Natural killer cell treated with Interleukin-12 subunit alpha and Interleukin-12 subunit beta and Interleukin-15 and Interleukin-18, amount 100 ng/mL, for 72 hours (primary cell): ENCODE results near the gene CPEB4. TPM values are rescaled to one million over a fixed set of nuclear protein-coding genes. Genes with fewer than 3 reads are reported as not detected.

ENCODE experiments used
- ATAC-seq, 2 donors: fragments of 150-1000 bp; cut with Tn5 transposase in 1 of 2; sonication (Bioruptor Pico), chemical (Tn5 transposase) in 1 of 2; 2 replicates each; pipeline ENCODE4 v1.10.0; 2021
- DNase-seq: peaks from one replicate; pipeline ENCODE4 v3.0.0; 2022; ENCODE audit warnings: low spot score
- H3K27ac Mint-ChIP-seq, 2 donors: 1 replicate in 1 of 2; 2 replicates in 1 of 2; pipeline ENCODE4 v1.8.0; 2022; ENCODE audit warnings: mixed read lengths in 2 of 2, mild to moderate bottlenecking in 1 of 2, moderate library complexity in 1 of 2
- H3K27me3 Mint-ChIP-seq, 2 donors: 1 replicate in 1 of 2; 2 replicates in 1 of 2; pipeline ENCODE4 v1.8.0; 2022; ENCODE audit warnings: mixed read lengths in 2 of 2
- H3K36me3 Mint-ChIP-seq: one replicate; pipeline ENCODE4 v1.8.0; 2022; ENCODE audit warnings: mixed read lengths
- H3K4me1 Mint-ChIP-seq, 2 donors: 1 replicate in 1 of 2; 2 replicates in 1 of 2; pipeline ENCODE4 v1.8.0; 2022; ENCODE audit warnings: low read depth in 2 of 2, mixed read lengths in 2 of 2, mild to moderate bottlenecking in 1 of 2
- H3K4me3 Mint-ChIP-seq: one replicate; pipeline ENCODE4 v1.8.0; 2022; ENCODE audit warnings: mixed read lengths
- H3K9me3 Mint-ChIP-seq: 2 replicates; pipeline ENCODE4 v1.8.0; 2022; ENCODE audit warnings: mixed read lengths
- total RNA-seq, 2 donors: library from RNA; stranded (reverse); gene quantifications; one replicate each; pipeline ENCODE4 v1.2.3, GENCODE V29; 2022

The CPEB4 gene
- total RNA-seq, 2 donors from 2014 or later: 29.9 to 45.6 TPM

DNA sequence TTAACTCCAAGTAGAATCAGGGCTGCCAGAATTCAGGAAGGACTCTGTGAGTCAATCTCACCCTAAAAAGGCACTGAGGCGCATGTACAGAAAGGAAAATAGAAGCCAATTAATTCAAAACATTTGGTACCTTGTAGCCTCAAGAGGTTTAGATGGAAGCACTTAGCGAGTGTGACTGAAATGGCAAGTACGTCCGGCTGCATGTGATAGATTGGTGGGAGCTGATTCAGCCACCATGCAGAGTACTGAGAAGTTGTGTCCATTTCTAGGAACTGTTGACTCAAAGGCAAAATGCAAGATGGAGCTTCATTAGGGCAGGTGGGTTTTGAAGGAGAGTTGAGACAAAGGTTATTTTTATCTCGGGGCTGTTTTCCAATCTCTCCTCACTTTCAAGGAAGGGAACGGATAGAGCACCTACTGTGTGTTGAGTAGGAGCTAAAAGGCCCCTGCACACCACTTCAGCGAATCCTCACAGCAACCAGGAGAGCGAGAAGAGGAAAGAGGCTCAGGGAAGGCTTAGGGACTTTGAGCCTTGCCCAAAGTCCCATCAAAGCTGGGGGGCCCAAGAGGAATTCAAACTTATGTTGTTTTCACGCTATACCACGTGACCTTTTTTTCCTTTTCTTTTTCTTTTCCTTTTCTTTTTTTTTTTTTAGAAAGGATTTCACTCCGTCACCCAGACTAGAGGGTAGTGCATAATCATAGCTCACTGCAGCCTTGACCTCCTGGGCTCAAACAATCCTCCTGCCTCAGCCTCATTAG, 34.6 kb upstream of the CPEB4 start:
- Mint-ChIP-seq H3K9me3 (peaks cover 2% of the 10 kb centered on the region), H3K27me3 (peaks cover 21 to 23% of the 10 kb centered on the region in 2 donors), H3K27ac (no peak overlapping the region), H3K4me1 (peaks cover 0 to 6% of the 10 kb centered on the region in 2 donors), H3K36me3 (peaks cover 4% of the 10 kb centered on the region), H3K4me3 (no peak overlapping the region)
- DNase-seq: no peak
- ATAC-seq: peak in 1 of 2 donors; percentile 59

DNA sequence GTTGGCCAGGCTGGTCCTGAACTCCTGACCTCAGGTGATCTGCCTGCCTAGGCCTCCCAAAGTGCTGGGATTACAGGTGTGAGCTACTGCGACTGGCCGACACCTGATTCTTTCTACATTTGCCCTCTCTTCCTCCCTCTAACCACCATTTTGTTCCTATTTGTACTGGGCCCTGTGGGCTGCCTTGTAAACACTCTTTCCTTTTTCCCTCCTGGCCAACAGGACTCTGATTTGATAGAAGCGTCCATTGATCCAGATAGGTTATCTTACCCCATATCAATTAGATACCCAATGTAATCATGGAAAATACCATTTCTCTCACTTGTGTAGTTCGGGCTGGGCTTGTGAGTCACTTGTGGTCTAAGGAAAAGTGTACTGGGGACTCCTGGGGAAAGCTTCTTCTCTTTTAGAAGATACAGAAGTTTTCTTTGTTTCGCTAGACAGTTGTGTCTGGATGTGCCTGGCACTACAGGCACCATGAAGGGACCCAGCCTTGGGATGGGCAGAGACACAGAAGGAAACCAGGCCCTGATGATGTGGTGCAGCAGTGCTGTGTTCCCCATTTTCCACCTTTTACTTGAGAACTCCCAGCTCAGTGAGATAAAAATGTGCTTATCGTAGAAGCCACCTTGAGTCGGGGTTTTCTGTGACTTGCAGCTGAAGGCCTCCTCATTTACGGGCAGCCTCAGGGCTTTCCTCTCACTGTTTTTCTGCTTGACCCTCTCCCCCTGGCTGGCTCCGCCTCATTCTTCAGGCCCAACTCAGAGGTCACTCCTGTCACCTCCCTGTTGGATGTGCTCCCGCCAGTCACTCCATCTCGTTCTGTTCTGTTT, 32.8 kb upstream of the CPEB4 start:
- H3K27ac Mint-ChIP-seq: peak overlapping the region in 1 of 2 donors; percentile 20
- no peaks in the 10 kb centered on the region for H3K9me3 Mint-ChIP-seq
- no peak overlapping the region for H3K4me3 Mint-ChIP-seq
- DNase-seq (no peak), ATAC-seq (no peak)
- no peaks in the 10 kb centered on the region for H3K36me3 Mint-ChIP-seq
- H3K27me3 Mint-ChIP-seq: peaks cover 16 to 23% of the 10 kb centered on the region in 2 donors
- peaks cover 0 to 6% of the 10 kb centered on the region in 2 donors for H3K4me1 Mint-ChIP-seq

DNA sequence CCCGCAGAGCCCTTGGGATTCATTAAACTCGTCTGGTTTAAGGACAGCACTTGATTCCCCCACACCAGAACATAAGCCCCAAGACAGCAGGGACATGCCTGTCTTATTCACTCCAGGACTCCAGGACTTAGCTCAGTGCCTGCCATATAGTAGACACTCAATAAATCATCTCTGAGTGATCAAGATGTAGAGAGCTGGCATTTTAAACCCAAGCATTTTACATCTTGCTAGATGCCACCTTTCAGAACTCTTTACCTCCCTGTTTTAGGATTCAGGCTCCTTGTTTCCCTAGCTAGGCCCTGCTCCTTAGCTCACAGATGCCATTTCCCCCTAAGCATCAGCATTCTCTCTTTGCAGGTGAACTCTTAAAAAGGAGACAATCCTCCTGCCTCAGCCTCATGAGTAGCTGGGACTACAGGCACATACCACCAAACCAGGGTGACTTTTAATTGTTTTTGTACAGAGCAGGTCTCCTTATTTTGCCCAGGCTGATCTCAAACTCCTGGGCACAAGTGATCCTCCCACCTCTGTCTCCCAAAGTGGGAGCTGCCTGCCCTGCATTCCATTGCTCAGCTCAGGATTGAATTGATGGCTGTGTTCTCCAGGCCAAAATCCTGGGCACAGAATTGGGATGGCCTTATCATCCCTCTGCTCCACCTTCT, 32.0 kb upstream of the CPEB4 start:
- H3K27me3 Mint-ChIP-seq: peaks cover 12 to 20% of the 10 kb centered on the region in 2 donors
- H3K36me3 Mint-ChIP-seq: no peaks in the 10 kb centered on the region
- no peak overlapping the region for H3K4me3 Mint-ChIP-seq
- H3K9me3 Mint-ChIP-seq: no peaks in the 10 kb centered on the region
- ATAC-seq (no peak), DNase-seq (no peak)
- H3K27ac Mint-ChIP-seq: no peak overlapping the region
- peaks cover 0 to 6% of the 10 kb centered on the region in 2 donors for H3K4me1 Mint-ChIP-seq

DNA sequence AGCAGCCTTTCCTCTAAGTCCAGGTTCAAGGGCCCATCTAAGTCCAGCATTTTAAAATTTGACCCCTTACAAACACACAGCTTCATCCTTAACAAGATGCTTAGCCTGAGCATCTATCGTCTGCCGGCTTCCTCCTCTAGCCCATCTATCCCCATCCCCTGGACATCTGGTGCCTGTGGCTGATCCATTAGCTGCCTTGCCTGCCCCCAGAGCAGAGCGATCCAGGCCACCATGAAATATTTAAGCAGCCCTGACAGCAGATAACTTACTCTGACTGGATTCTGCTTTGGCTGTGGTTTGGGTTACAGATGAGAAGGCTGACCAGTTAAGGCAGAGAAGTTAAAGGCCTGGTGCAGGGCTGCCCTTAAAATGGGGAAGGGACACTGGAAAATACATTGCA, 30.9 kb upstream of the CPEB4 start:
- Mint-ChIP-seq H3K36me3 (no peaks in the 10 kb centered on the region), H3K27ac (no peak overlapping the region), H3K9me3 (no peaks in the 10 kb centered on the region), H3K4me3 (no peak overlapping the region), H3K27me3 (peaks cover 6 to 15% of the 10 kb centered on the region in 2 donors), H3K4me1 (peaks cover 0 to 6% of the 10 kb centered on the region in 2 donors)
- DNase-seq: no peak
- no peak for ATAC-seq

DNA sequence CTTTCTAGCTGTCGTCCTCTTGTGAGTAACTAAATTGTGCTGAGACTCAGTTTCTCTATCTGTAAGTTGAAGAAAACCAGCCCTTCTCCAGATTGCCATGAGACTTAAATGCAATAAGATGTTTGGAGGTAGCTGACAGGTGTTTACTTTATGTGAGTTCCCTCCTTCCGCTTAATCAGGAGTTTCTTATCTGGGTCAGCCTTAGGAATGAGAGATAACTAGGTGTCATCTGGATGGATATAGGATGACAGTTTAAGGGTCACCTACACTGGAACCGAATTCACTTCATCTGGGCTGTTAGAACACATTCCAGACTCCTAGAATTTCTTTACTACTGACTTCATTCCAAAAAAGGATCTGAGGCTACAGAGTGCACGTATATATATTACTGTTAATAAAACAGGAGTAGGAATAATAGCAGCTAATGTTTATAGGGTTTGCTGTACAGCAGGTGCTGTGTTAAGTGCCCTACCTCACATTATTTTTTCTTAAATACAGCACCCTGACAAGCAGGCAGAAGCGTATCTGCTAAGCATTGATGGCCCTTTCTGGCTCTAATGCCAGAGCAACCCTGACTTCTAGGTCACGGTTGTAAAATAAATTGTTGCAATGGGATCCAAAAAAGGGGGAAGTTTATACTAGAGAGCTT, 30.0 kb upstream of the CPEB4 start:
- ATAC-seq (no peak), DNase-seq (no peak)
- Mint-ChIP-seq H3K4me3 (no peak overlapping the region), H3K9me3 (no peaks in the 10 kb centered on the region), H3K27me3 (peaks cover 7 to 9% of the 10 kb centered on the region in 2 donors), H3K36me3 (no peaks in the 10 kb centered on the region), H3K4me1 (peaks cover 0 to 6% of the 10 kb centered on the region in 2 donors), H3K27ac (no peak overlapping the region)

DNA sequence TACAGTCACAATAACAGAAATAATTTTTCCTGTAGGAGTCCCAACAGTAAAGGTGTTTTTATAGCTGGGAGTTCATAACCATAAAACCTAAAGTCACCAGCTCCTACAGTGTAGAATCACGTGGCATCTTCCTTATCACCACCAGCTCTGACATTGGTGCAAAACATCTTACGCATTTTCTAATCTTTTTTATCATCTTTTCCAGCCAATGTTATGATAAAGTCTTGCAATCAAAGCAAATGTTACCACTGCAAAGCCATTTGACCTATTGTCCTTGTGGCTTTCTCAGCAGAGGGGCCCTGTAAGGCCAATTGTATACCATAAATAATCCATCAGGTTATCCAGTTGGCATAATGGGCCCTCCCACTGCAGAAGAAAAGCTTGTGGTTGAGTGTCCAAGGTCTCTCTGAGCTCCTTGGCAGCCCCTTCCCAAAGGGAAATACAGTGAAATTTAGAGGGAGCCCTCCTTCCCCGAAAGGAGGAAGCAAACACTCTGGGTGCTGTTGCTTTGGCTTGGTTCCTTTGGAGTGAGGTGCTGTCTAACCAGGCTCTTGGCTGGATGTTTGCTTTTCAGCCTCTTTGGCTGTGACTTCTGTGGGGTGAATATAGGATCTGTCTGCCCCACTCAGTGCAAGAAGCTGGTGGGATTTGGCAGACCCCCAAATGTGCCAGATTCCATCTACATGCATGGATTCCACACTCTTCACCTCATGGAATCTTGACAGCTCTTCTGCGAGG, 29.3 kb upstream of the CPEB4 start:
- H3K9me3 Mint-ChIP-seq: no peaks in the 10 kb centered on the region
- H3K27me3 Mint-ChIP-seq: peaks cover 6 to 14% of the 10 kb centered on the region in 2 donors
- H3K36me3 Mint-ChIP-seq: no peaks in the 10 kb centered on the region
- H3K4me3 Mint-ChIP-seq: no peak overlapping the region
- ATAC-seq (no peak), DNase-seq (no peak)
- H3K4me1 Mint-ChIP-seq: peaks cover 0 to 3% of the 10 kb centered on the region in 2 donors
- H3K27ac Mint-ChIP-seq: no peak overlapping the region

DNA sequence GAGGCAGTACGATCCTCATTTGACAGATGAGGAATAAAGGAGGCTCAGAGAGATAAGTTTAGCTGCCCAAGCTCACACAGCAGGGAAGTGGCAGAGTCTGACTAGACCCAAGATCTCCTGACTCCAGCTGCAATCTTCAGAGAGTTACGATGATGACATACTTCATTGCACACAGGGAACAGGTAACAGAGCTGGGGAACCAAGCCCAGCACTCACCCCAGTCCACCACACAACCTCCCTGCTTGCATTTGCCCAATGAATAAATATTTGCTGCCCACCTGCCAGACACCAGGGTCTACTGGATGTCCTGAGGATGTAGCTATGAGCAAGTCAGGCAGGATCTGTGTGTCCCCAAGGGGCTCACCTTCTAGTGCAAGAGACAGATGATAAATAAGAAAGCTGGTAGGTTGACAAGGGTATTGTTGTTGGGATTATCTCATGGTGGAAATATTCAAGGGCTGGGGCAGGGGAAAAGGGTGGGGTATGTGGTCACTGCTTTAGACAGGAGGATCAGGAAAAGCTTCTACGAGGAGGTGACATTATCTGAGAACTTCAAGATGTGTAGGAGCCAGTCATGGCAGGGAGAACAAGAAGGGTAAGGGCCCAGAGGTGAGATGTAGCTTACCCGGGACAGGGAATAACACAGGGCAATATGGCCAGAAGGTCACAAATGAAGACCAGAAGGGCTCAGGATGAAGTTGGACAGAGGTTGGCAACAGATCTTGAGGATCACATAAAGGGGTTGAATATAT, 28.6 kb upstream of the CPEB4 start:
- Mint-ChIP-seq H3K9me3 (no peaks in the 10 kb centered on the region), H3K27ac (no peak overlapping the region), H3K4me1 (peaks cover 0 to 3% of the 10 kb centered on the region in 2 donors), H3K27me3 (peaks cover 6 to 14% of the 10 kb centered on the region in 2 donors), H3K36me3 (no peaks in the 10 kb centered on the region), H3K4me3 (no peak overlapping the region)
- DNase-seq (no peak), ATAC-seq (no peak)

DNA sequence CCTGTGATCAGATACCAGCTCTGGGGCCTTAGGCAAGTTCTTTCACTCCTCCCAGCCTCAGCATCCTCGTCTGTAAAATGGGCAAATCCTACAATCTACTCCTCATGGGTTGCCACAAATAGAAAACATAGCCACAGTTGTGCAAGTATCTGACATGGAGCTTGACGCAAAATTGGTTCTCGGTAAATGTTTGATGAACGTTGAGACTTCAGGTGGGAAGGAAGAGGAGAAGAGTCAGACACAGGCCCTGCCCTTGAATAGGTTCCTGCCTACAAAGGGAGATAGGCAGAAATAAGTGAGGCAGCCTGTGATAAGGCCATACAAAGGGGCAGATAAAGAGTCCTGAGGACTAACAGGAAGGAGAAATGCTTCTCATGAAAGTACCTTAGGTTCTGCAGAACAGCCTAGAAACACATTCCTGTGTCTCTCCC, 26.1 kb upstream of the CPEB4 start:
- H3K36me3 Mint-ChIP-seq: no peaks in the 10 kb centered on the region
- H3K4me3 Mint-ChIP-seq: no peak overlapping the region
- no peak for DNase-seq
- no peaks in the 10 kb centered on the region for H3K9me3 Mint-ChIP-seq
- no peak for ATAC-seq
- H3K4me1 Mint-ChIP-seq: no peaks in the 10 kb centered on the region
- H3K27ac Mint-ChIP-seq: no peak overlapping the region
- H3K27me3 Mint-ChIP-seq: peaks cover 6 to 7% of the 10 kb centered on the region in 2 donors

DNA sequence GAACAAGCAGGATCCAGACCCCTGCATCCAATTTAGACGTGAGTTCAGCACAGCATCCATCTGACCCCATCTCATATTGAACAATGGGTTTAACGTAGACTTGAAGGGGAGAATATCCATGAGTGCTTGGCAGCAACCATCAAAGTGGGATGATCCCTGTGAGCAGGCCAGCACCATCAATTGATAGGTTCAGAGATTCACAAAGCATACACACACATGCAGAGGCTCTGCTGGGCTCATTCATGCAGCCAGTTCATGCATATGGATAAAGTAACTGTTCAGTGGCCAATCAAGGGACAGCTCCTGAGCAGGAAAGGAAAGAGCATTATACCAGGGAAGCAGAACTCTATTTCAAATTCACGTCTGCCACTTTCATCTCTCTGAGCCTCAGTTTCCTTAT, 24.8 kb upstream of the CPEB4 start:
- H3K4me3 Mint-ChIP-seq: no peak overlapping the region
- no peaks in the 10 kb centered on the region for H3K4me1 Mint-ChIP-seq
- no peak overlapping the region for H3K27ac Mint-ChIP-seq
- H3K36me3 Mint-ChIP-seq: no peaks in the 10 kb centered on the region
- DNase-seq (no peak), ATAC-seq (no peak)
- no peaks in the 10 kb centered on the region for H3K9me3 Mint-ChIP-seq
- H3K27me3 Mint-ChIP-seq: peaks cover 6 to 8% of the 10 kb centered on the region in 2 donors

DNA sequence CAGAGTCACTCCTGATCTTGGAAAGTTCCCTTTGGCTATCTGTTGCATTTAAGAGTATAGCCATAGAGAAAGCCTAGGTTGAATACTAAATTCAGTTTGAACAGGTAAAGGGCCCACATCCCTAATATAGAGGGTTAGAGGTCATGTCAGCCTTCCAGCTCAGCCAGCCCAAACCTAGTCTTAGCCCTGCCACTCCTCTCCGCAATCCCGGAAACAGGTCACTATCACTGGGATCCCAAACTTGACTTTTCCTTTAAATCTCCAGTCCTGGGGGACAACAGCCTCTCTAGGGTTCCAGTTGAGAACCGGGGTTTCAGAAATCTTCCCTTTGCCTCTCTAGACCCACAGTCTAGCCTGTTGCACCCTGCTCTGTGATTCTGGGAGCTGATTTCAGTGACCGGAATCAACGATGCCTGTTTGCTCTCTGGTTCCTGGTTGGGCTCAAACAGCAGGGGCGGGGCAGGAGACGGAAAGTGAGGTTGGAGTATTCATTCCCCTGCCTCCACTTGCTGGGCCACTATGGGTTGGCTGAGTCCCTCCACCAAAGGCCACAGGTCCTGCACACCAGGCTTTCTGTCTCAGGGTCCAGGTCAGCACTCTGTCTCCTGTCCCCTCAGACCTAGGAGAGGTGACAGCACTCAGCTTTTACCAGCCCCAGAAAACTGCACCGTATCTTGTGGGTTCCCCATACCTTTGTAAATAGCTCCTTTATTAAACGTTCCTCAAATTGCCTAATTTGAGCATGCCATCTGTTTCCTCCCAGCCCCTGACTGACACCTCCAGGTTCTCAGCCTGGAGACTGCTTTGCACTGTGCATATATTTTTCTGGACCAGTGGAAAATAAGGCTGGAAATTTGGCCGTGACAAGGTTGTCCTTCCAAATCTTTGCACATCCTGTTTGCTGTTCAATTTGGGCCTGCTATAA, 23.8 kb upstream of the CPEB4 start:
- peaks cover 6 to 18% of the 10 kb centered on the region in 2 donors for H3K27me3 Mint-ChIP-seq

DNA sequence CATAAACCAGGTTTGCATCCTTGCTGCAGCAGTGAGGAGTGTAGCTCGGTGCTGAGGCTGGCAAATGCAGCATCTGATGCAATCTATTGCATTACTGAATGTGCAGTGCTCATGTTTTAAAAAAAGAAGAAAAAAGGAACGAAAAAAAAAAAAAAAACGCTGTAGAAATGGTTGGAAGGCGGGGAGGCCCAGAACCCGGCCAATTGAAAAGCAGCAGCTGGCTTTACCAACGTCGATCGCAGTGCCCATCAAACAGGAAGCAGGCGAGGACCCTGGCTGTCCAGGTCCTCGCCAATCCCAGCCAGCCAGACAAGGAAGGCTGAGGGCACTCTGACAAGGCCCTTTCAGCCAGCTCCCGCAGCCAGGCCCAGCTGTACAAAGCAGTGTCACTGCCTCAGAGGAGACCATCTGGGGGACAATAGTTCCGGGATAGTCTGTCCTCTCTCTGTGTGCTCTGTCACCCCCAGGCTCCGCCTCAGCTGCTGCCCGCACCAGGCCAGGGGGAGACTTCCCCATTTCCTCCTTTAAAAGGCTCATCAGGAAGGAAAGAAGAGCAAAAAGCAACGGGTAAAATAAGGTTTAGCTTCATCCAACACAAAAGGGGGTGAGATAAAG, 21.8 kb upstream of the CPEB4 start:
- Mint-ChIP-seq H3K4me3 (no peak overlapping the region), H3K36me3 (no peaks in the 10 kb centered on the region), H3K9me3 (no peaks in the 10 kb centered on the region), H3K27me3 (peaks cover 6 to 18% of the 10 kb centered on the region in 2 donors), H3K27ac (no peak overlapping the region), H3K4me1 (no peaks in the 10 kb centered on the region)
- DNase-seq: no peak
- ATAC-seq: peak in 1 of 2 donors; percentile 28

More for the DNA sequence above, 23.8 kb upstream of the CPEB4 start:
- no peak for DNase-seq
- Mint-ChIP-seq H3K27ac (no peak overlapping the region), H3K9me3 (no peaks in the 10 kb centered on the region), H3K4me1 (no peaks in the 10 kb centered on the region), H3K4me3 (no peak overlapping the region), H3K36me3 (no peaks in the 10 kb centered on the region)
- no peak for ATAC-seq
